ENCODE measurements around the gene BRD2.
A peak's percentile ranks its signal among the peaks of the same experiment; 100 is the strongest.

Gene BRD2

DNA sequence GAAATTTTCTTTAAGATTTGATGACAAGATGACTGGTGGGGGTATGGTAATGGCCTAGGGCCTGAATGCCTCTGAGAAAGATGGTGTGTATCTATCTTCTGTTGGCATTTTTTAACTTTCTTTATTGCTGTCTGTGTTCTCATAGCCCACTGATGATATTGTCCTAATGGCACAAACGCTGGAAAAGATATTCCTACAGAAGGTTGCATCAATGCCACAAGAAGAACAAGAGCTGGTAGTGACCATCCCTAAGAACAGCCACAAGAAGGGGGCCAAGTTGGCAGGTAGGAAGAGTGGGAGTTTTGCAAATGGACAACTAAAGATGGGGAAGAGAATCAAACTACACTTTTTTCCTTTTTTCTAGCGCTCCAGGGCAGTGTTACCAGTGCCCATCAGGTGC lies 7.5 kb downstream of the BRD2 start:
- Histone ChIP-seq H3K27me3 (ENCODE audit: control insufficient read depth, insufficient read depth, low read length) (no peaks in the 10 kb centered on the region), H3K9me3 (ENCODE audit: control insufficient read depth, insufficient read depth, low read length) (no peaks in the 10 kb centered on the region), H3K4me1 (ENCODE audit: control insufficient read depth, insufficient read depth, low read length) (peaks cover 2% of the 10 kb centered on the region), H3K9ac (ENCODE audit: low read depth, low read length) (no peak overlapping the region), H3K4me3 (ENCODE audit: low read depth, low read length) (peak overlapping the region; percentile 94), H3K36me3 (ENCODE audit: control insufficient read depth, insufficient read depth, low read length) (peaks cover 86% of the 10 kb centered on the region)

- Histone ChIP-seq H3K27me3 (ENCODE audit: control insufficient read depth, insufficient read depth, low read length) (no peaks in the 10 kb centered on the region), H3K4me3 (ENCODE audit: low read depth, low read length) (no peak overlapping the region), H3K9me3 (ENCODE audit: control insufficient read depth, insufficient read depth, low read length) (no peaks in the 10 kb centered on the region), H3K4me1 (ENCODE audit: control insufficient read depth, insufficient read depth, low read length) (peaks cover 2% of the 10 kb centered on the region), H3K36me3 (ENCODE audit: control insufficient read depth, insufficient read depth, low read length) (peaks cover 86% of the 10 kb centered on the region), H3K9ac (ENCODE audit: low read depth, low read length) (no peak overlapping the region)
Measured at GRCh38 chr6:32976334-32977069, 8.1 kb downstream of the BRD2 start.

GRCh38 chr6:32977272-32977952 lies 9.0 kb downstream of the BRD2 start:
- Histone ChIP-seq H3K36me3 (ENCODE audit: control insufficient read depth, insufficient read depth, low read length) (peaks cover 81% of the 10 kb centered on the region), H3K9me3 (ENCODE audit: control insufficient read depth, insufficient read depth, low read length) (no peaks in the 10 kb centered on the region), H3K27me3 (ENCODE audit: control insufficient read depth, insufficient read depth, low read length) (no peaks in the 10 kb centered on the region), H3K9ac (ENCODE audit: low read depth, low read length) (no peak overlapping the region), H3K4me3 (ENCODE audit: low read depth, low read length) (no peak overlapping the region), H3K4me1 (ENCODE audit: control insufficient read depth, insufficient read depth, low read length) (peaks cover 2% of the 10 kb centered on the region)

DNA sequence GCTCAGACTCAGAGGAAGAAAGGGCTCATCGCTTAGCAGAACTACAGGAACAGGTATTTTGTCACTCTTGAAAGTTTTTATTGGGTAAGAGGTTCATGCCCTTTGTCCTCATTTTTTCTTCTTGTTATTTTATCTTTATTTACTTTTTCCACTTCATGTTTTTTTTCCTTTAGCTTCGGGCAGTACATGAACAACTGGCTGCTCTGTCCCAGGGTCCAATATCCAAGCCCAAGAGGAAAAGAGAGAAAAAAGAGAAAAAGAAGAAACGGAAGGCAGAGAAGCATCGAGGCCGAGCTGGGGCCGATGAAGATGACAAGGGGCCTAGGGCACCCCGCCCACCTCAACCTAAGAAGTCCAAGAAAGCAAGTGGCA lies 9.5 kb downstream of the BRD2 start:
- H3K4me1 ChIP-seq (ENCODE audit: control insufficient read depth, insufficient read depth, low read length), result peaks cover 2% of the 10 kb centered on the region
- no peaks in the 10 kb centered on the region for H3K9me3 ChIP-seq (ENCODE audit: control insufficient read depth, insufficient read depth, low read length)
- no peak overlapping the region for H3K4me3 ChIP-seq (ENCODE audit: low read depth, low read length)
- no peaks in the 10 kb centered on the region for H3K27me3 ChIP-seq (ENCODE audit: control insufficient read depth, insufficient read depth, low read length)
- peaks cover 76% of the 10 kb centered on the region for H3K36me3 ChIP-seq (ENCODE audit: control insufficient read depth, insufficient read depth, low read length)
- H3K9ac ChIP-seq (ENCODE audit: low read depth, low read length), result no peak overlapping the region

GRCh38 chr6:32979720-32980487 lies 11.5 kb downstream of the BRD2 start:
- no peak overlapping the region for H3K4me3 ChIP-seq (ENCODE audit: low read depth, low read length)
- peaks cover 60% of the 10 kb centered on the region for H3K36me3 ChIP-seq (ENCODE audit: control insufficient read depth, insufficient read depth, low read length)
- H3K4me1 ChIP-seq (ENCODE audit: control insufficient read depth, insufficient read depth, low read length), result peaks cover 7% of the 10 kb centered on the region

DNA sequence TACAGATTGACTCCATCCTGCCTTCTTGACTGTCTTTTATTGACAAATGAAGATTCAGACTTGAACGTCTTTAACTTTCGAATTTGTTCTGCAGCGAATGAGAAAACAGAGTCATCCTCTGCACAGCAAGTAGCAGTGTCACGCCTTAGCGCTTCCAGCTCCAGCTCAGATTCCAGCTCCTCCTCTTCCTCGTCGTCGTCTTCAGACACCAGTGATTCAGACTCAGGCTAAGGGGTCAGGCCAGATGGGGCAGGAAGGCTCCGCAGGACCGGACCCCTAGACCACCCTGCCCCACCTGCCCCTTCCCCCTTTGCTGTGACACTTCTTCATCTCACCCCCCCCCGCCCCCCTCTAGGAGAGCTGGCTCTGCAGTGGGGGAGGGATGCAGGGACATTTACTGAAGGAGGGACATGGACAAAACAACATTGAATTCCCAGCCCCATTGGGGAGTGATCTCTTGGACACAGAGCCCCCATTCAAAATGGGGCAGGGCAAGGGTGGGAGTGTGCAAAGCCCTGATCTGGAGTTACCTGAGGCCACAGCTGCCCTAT lies 12.2 kb downstream of the BRD2 start:
- Histone ChIP-seq H3K9ac (ENCODE audit: low read depth, low read length) (no peak overlapping the region), H3K9me3 (ENCODE audit: control insufficient read depth, insufficient read depth, low read length) (no peaks in the 10 kb centered on the region), H3K4me3 (ENCODE audit: low read depth, low read length) (no peak overlapping the region), H3K4me1 (ENCODE audit: control insufficient read depth, insufficient read depth, low read length) (peaks cover 7% of the 10 kb centered on the region), H3K36me3 (ENCODE audit: control insufficient read depth, insufficient read depth, low read length) (peaks cover 54% of the 10 kb centered on the region), H3K27me3 (ENCODE audit: control insufficient read depth, insufficient read depth, low read length) (no peaks in the 10 kb centered on the region)

More at GRCh38 chr6:32979720-32980487, 11.5 kb downstream of the BRD2 start:
- Histone ChIP-seq H3K27me3 (ENCODE audit: control insufficient read depth, insufficient read depth, low read length) (no peaks in the 10 kb centered on the region), H3K9ac (ENCODE audit: low read depth, low read length) (no peak overlapping the region), H3K9me3 (ENCODE audit: control insufficient read depth, insufficient read depth, low read length) (no peaks in the 10 kb centered on the region)

- peaks cover 5% of the 10 kb centered on the region for H3K4me1 ChIP-seq (ENCODE audit: control insufficient read depth, insufficient read depth, low read length)
- H3K4me3 ChIP-seq (ENCODE audit: low read depth, low read length), result no peak overlapping the region
- peaks cover 38% of the 10 kb centered on the region for H3K36me3 ChIP-seq (ENCODE audit: control insufficient read depth, insufficient read depth, low read length)
- no peaks in the 10 kb centered on the region for H3K27me3 ChIP-seq (ENCODE audit: control insufficient read depth, insufficient read depth, low read length)
- H3K9ac ChIP-seq (ENCODE audit: low read depth, low read length), result no peak overlapping the region
- no peaks in the 10 kb centered on the region for H3K9me3 ChIP-seq (ENCODE audit: control insufficient read depth, insufficient read depth, low read length)
Measured at GRCh38 chr6:32982084-32982701, 13.8 kb downstream of the BRD2 start.

DNA sequence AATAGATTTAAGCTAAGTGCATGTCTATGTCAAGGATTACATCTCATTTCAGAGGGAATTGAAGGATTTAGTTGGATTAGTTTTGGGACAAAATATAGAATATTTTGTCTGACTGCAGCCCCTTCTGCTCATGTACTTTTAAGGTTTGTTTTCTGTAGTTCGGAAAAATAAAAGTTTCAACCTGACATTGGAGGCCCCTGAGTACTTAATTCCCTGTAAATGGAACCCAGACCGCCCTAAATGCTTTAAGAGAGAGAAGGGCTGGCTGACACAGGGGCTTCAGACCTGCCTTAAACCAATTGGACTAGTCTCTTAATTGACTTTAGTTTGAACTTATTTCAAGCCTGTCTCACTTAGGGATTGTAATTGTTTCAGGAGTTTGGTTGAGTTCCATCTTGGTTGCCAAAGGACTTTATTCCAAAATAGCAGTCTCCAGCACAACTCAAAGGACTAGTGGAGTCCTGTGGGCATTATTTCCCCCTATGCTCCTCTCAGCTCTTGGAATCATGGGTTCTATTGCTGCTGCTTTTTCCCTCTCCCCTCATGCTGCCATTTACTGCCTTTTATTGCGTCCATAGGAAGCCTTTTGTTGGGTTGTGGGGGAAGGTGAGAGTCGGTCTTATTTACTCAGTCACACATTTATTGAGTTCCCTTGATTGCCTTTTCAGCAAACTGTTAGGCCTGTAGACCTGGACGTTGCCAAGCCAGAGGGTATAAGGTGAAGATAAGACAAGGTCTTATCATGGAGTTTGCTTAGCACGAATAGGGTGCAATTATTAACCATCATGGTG lies 14.5 kb downstream of the BRD2 start:
- H3K9me3 ChIP-seq (ENCODE audit: control insufficient read depth, insufficient read depth, low read length), result no peaks in the 10 kb centered on the region
- no peaks in the 10 kb centered on the region for H3K27me3 ChIP-seq (ENCODE audit: control insufficient read depth, insufficient read depth, low read length)
- peaks cover 31% of the 10 kb centered on the region for H3K36me3 ChIP-seq (ENCODE audit: control insufficient read depth, insufficient read depth, low read length)
- no peak overlapping the region for H3K4me3 ChIP-seq (ENCODE audit: low read depth, low read length)
- H3K9ac ChIP-seq (ENCODE audit: low read depth, low read length), result no peak overlapping the region
- H3K4me1 ChIP-seq (ENCODE audit: control insufficient read depth, insufficient read depth, low read length), result peaks cover 7% of the 10 kb centered on the region

GRCh38 chr6:32983493-32983848 lies 15.1 kb downstream of the BRD2 start:
- peaks cover 25% of the 10 kb centered on the region for H3K36me3 ChIP-seq (ENCODE audit: control insufficient read depth, insufficient read depth, low read length)
- no peaks in the 10 kb centered on the region for H3K27me3 ChIP-seq (ENCODE audit: control insufficient read depth, insufficient read depth, low read length)
- H3K9me3 ChIP-seq (ENCODE audit: control insufficient read depth, insufficient read depth, low read length), result no peaks in the 10 kb centered on the region
- H3K4me3 ChIP-seq (ENCODE audit: low read depth, low read length), result no peak overlapping the region
- H3K4me1 ChIP-seq (ENCODE audit: control insufficient read depth, insufficient read depth, low read length), result peaks cover 11% of the 10 kb centered on the region
- H3K9ac ChIP-seq (ENCODE audit: low read depth, low read length), result no peak overlapping the region

DNA sequence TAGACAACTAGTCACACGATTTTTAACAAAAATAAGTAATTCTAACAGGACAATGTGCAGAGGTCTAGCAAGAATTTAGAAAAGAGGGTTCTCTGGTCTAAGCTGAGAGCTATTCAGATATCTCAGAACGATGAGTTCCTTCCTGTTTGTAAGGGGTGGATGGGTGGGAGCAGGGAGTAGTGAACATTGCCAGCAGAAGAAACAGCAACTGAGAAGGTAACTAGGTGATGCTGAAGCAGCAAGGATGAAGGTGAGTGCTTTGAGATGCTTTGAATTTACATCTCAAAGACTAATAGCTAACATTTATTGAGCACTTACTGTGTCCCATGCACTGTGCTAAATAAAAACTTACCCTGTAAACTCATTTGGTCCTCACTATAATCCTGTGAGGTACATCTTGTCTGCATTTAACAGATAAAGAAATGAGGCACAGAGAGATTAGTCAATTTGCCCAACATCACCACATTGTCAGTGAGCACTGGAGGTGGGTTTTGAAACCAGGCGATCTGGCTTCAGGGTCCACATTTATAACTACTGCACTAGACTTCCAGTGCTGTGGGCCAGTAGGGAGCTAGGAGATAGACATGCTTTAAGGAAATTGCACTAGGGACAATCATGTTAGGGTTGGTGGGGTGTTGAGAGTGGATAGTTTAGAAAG lies 15.7 kb downstream of the BRD2 start:
- Histone ChIP-seq H3K27me3 (ENCODE audit: control insufficient read depth, insufficient read depth, low read length) (no peaks in the 10 kb centered on the region), H3K4me1 (ENCODE audit: control insufficient read depth, insufficient read depth, low read length) (peaks cover 11% of the 10 kb centered on the region), H3K9me3 (ENCODE audit: control insufficient read depth, insufficient read depth, low read length) (no peaks in the 10 kb centered on the region), H3K9ac (ENCODE audit: low read depth, low read length) (no peak overlapping the region), H3K36me3 (ENCODE audit: control insufficient read depth, insufficient read depth, low read length) (peaks cover 19% of the 10 kb centered on the region), H3K4me3 (ENCODE audit: low read depth, low read length) (no peak overlapping the region)

Data from iPS-15b (cell line).